Measurements from ENCODE around the gene NUP160. TPM values are rescaled to one million over a fixed set of nuclear protein-coding genes. Genes with fewer than 3 reads are reported as not detected.
"Not testable (repeated sequence)": the region's sequence is repeated elsewhere in the genome, so short reads cannot be mapped to it uniquely, and the experiment has no call there.

The NUP160 gene
- total and polyA plus RNA-seq, 5 experiments from 2014 or later = 24.0 to 71.7 (median 30.8) TPM

DNA sequence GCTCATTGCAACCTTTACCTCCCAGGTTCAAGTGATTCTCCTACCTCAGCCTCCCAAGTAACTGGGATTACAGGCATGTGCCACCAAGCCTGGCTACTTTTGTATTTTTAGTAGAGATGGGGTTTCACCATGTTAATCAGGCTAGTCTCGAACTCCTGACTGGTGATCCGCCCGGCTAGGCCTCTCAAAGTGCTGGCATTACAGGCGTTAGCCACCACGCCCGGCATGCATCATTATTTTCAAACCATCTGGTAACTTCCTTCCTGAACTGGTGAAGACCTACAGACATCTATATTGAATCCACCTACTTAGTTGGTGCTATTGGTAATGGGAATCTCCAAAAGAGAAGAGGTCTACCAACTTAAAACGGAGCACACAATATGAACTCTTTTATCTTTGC is 110.3 kb downstream of the NUP160 start:
- POLR2A ChIA-PET = interaction anchor here (1.2 kb wide), 1 partner anchor 29 kb away, joined by 3 read pairs; no protein-coding TSS in a partner anchor

DNA sequence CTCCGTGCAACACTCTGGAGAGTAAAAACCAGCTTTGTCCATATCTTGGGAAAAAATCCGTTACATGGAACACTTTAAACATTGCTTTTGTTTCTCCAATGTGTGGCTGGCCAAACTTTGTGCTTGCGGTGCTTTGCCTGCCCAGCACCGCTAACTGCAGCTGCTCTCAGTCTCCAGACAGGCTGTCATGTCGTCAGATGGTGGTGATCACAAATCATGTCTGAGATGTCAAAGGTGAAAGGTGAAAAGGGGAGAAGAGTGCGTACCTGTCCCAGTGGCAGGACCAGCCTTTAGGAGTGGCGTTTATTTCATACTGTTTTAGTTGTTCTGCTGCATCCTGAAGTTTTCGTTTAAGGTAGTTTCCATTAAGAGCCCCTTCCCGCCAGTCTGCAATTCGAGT is 115.9 kb downstream of the NUP160 start:
- DNase-seq = no peak
- Mint-ChIP-seq H3K9me3 (no peaks in the 10 kb centered on the region), H3K27me3 (no peaks in the 10 kb centered on the region), H3K36me3 (peaks cover 8 to 99% (median 27%) of the 10 kb centered on the region in 3 donors), H3K4me3 (no peak overlapping the region), H3K4me1 (peaks cover 3 to 10% (median 6%) of the 10 kb centered on the region in 4 donors), H3K27ac (peak overlapping the region in 1 of 10 donors; percentile 50)
- POLR2A ChIA-PET = interaction anchor here (0.6 kb wide), 1 partner anchor 191 kb away, joined by 6 read pairs; no protein-coding TSS in a partner anchor
- no peak for ATAC-seq

More for the DNA sequence above, 110.3 kb downstream of the NUP160 start:
- peak overlapping the region in 2 of 10 donors; percentile 10 to 16 for H3K27ac Mint-ChIP-seq
- ATAC-seq, H3K4me3 Mint-ChIP-seq, H3K4me1 Mint-ChIP-seq, H3K9me3 Mint-ChIP-seq, H3K27me3 Mint-ChIP-seq, DNase-seq: not testable (repeated sequence)
- peaks cover 4 to 90% (median 10%) of the 10 kb centered on the region in 3 donors for H3K36me3 Mint-ChIP-seq

DNA sequence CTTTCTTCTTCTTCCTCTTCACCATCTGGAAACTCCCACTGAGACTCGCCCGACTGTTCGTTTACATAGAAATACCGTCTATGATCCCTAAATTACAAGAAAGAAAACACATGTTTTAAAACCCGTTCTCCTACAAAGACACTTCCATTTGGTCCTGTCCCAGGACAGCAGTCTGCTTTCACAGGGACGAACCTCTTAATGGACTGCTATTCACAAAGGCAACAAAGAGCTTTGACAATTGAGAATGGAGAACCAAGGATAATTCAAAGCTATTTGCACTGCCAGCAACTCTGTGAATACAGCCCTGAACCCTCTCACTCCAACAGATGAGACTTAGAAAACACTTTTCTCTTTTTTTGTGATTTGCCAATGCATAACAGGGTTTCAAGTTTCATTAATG is 116.7 kb downstream of the NUP160 start:
- POLR2A ChIA-PET = interaction anchor here (0.6 kb wide), 1 partner anchor 192 kb away, joined by 6 read pairs; no protein-coding TSS in a partner anchor

More for the DNA sequence above, 116.7 kb downstream of the NUP160 start:
- Mint-ChIP-seq H3K27me3 (no peaks in the 10 kb centered on the region), H3K36me3 (peaks cover 5 to 97% (median 25%) of the 10 kb centered on the region in 3 donors), H3K4me1 (peaks cover 3 to 10% (median 5%) of the 10 kb centered on the region in 4 donors), H3K27ac (peak overlapping the region in 2 of 10 donors; percentile 70 to 76), H3K4me3 (no peak overlapping the region), H3K9me3 (no peaks in the 10 kb centered on the region)
- ATAC-seq = no peak
- no peak for DNase-seq

Other genes starting within 250 kb of the NUP160 start
- gene MTCH2, start 205.8 kb downstream of the NUP160 start, total RNA-seq = 10 to 100 TPM; 21.7 to 22.9 TPM
- gene MTCH2, start 205.8 kb downstream of the NUP160 start, polyA plus RNA-seq = 10 to 100 TPM; 54.2 to 67.0 (median 62.3) TPM
- gene AGBL2, start 133.0 kb downstream of the NUP160 start, total RNA-seq = 10 to 100 TPM in 1 of 2 experiments, 1 to 10 TPM in 1; 9.5 to 12.1 TPM
- 1 to 10 TPM; 1.5 to 2.9 (median 2.1) TPM for gene AGBL2, start 133.0 kb downstream of the NUP160 start, polyA plus RNA-seq
- 100 to 1,000 TPM; 304 to 316 TPM for gene FNBP4, start 81.0 kb downstream of the NUP160 start, total RNA-seq
- 10 to 100 TPM; 40.4 to 49.4 (median 43.3) TPM for gene FNBP4, start 81.0 kb downstream of the NUP160 start, polyA plus RNA-seq
- 10 to 100 TPM; 21.7 to 23.7 TPM for gene PTPRJ, start 132.2 kb upstream of the NUP160 start, total RNA-seq
- gene PTPRJ, start 132.2 kb upstream of the NUP160 start, polyA plus RNA-seq = 10 to 100 TPM in 1 of 3 donors, 1 to 10 TPM in 2; 4.3 to 10.2 (median 5.3) TPM